GM21723 (cell line): ENCODE data around the gene ATP6V1E1.
"Not testable (repeated sequence)": the region's sequence is repeated elsewhere in the genome, so short reads cannot be mapped to it uniquely, and the experiment has no call there.

Experiments
- ATAC-seq: cut with Tn5 transposase; IDR thresholded peaks from one replicate; pipeline ENCODE4 v1.9.1; 2021; ENCODE audit warnings: mild to moderate bottlenecking, moderate library complexity; ENCODE audit not compliant: unreplicated experiment

The ATP6V1E1 gene

GRCh38 chr22:17583151-17583550, 45.4 kb downstream of the ATP6V1E1 start:
- no peak for ATAC-seq

- ATAC-seq, result no peak
Measured at GRCh38 chr22:17581631-17582030, 46.9 kb downstream of the ATP6V1E1 start.

GRCh38 chr22:17581056-17581455, 47.5 kb downstream of the ATP6V1E1 start:
- ATAC-seq, result no peak

DNA sequence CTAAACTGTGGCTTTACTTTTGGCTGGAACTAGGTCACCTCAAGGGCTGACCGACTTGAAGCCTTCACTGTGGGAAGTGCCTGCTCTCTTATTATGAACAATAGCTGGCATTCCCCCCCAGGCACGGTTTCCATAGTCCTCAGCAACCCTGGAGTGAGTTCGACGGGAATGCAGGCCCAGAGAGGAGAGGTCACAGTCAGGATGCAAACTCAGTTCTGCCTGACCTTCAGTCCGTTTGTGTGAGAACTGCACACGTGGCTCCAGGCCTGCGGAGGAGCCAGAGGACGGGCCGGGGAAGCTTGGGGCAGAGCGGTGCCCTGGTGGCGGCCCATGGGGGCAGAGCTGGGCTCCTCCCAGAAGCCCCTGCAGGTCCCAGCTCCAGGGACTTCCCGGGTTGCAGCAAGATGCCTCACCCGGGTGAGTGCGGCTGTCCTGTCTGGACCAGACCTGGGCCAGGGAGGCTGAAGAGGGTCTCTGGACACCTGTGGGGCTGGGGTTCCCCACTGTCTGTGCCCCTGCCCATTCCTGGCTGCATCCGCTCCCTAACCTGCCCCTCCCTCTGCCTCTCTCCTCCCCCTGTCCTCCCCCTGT, 48.0 kb downstream of the ATP6V1E1 start:
- ATAC-seq, result no peak

DNA sequence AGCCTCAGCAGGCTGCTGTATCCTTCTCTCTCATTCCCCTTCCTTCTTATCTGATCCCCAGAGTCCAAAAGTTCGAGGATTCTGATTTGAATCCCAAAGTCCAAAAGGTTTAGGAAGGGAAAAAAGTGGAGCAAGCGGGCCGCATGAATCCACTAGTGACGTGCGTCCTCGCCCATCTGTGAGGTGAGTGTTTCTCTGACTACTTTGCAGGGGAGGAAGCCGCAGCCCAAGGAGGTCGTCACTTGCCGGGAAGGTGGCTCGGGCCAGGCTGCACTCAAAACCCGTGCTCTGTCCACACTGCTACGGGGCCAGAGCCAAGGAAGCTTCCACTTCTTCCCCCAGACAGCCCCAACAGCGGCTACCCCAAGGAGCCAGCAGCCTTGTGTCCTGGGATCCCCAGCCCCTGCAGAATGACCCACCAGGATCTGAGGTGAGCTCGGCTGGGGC, 49.0 kb downstream of the ATP6V1E1 start:
- no peak for ATAC-seq

DNA sequence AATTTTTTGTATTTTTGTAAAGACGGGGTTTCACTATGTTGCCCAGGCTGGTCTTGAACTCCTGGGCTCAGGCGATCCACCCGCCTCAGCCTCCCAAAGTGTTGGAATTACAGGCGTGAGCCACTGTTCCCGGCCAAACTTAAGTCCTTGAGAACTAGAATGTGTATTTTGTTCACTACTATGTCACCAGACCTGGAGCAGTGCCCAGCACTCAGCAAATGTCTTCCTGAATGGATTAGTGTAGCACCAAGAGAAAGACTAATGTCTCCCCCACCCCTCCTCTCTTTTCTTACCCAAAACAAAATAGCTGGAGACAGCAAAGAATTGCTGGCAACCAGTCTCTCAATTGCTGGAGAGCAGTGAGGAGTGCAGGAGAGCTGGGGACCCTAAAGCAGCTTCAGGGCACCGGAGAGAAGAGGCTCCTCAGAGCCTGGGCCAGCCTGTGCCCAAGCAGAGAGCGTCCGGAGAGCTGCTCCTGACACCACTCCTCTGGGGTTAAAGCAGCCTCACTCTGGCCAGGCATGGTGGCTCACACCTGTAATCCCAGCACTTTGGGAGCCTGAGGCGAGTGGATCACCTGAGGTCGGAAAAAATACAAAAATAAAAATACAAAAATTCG, 50.3 kb downstream of the ATP6V1E1 start:
- ATAC-seq, result no peak

- ATAC-seq, result no peak
Measured at GRCh38 chr22:17576470-17576869, 52.1 kb downstream of the ATP6V1E1 start.

- ATAC-seq, result no peak
Measured at GRCh38 chr22:17575681-17576080, 52.9 kb downstream of the ATP6V1E1 start.

DNA sequence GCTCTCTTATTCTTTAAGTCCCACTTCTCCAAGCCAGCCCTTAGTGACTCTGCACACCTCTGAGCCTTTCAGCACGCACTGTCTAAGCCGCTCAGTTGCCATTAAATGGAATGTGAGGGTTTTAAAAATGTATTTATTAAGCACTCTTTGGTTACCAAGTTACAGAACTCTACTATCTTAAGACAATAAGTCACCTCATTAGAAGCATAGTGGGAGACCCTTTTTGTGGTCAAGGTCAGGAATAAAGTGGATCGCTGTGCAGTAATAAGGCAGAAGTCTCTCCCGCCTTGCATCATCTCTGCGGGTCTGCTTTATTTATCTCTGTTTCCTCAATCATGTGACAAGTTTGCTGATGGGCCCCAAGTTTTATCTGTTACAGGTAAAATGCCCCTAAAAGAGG, 53.4 kb downstream of the ATP6V1E1 start:
- ATAC-seq, result no peak

DNA sequence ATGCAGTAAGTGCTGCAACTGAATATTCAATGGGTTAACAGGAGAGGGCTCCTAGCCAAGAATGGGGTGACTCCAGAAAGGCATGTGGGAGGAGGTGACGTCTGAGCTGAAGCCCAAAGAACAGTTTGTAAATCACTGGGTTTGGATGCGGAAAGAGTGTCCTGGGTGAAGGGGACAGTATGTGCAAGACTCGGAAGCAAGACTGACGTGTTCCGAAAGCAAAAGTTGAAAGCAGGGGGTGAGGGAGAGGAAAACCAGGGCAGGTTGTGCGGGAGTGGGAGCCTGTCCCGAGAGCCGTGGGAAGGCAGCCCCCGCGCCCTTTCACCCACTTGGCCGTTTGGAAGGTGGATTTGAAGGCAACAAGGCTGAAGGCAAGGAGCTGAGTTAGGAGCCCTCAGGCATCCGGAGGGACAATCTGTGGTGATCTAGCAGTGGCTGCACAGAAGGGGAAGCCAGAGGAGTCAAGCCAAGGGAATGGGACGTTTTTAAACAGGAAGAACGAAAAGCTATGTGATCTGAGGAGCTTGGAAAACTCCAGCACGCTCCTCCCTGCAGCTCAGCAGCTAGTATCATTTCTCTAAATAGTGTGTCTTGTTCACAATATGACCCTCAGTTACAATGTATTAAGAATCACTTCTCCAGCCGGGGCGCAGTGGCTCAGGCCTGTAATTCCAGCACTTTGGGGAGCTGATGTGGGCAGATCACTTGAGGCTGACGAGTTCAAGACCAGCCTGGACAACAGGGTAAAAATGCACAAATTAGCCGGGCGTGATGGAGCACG, 57.5 kb downstream of the ATP6V1E1 start:
- ATAC-seq, result no peak

GRCh38 chr22:17569971-17570511, 58.5 kb downstream of the ATP6V1E1 start:
- ATAC-seq, result no peak

DNA sequence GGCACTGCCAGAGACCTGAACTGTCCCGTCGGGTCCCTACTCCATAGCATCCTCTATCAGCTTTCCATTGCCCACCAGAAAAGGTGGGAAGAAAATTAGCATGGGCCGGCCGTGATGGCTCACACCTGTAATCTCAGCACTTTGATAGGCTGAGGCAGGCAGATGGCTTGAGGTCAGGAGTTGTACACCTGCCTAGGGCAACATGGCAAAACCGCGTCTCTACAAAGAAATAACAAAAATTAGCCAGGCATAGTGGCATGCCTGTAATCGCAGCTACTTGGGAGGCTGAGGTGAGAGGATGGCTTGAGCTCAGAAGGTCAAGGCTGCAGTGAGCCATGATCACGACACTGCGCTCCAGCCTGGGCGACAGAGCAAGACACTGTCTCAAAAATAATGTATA, 61.8 kb downstream of the ATP6V1E1 start:
- ATAC-seq, result no peak

DNA sequence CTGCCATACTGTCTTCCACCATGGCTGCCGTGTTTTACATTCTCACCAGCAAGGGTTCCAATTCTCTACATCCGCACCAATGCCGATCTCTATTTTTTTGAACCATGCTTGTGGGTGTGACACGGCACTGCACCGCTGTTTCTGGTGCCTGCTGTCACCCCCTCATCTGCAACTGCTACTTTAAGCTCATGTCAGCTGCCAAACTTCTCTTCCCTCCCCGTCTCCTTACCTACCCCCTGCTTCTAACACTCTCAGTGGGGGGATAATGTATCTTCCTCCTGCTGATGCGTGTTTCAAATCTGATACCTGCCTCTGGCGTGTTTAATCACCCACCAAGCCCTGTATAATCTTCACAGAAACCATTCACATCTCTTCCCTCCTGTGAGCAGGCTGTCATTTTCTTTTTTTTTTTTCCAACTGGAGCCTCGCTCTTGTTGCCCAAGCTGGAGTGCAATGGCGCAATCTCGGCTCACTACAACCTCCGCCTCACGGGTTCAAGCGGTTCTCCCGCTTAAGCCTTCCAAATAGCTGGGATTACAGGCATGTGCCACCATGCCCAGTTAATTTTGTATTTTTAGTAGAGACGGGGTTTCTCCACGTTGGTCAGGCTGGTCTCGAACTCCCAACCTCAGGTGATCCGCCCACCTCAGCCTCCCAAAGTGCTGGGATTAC, 62.4 kb downstream of the ATP6V1E1 start:
- not testable (repeated sequence) for ATAC-seq

- no peak for ATAC-seq
Measured at GRCh38 chr22:17563936-17564391, 64.6 kb downstream of the ATP6V1E1 start.

GRCh38 chr22:17562906-17563870, 65.4 kb downstream of the ATP6V1E1 start, which contains the start of gene SLC25A18:
Gene SLC25A18, plus strand, starts transcription at chr22:17563498. Its CDS starts 16,447 bp downstream, at chr22:17579945.
- ATAC-seq, result no peak

DNA sequence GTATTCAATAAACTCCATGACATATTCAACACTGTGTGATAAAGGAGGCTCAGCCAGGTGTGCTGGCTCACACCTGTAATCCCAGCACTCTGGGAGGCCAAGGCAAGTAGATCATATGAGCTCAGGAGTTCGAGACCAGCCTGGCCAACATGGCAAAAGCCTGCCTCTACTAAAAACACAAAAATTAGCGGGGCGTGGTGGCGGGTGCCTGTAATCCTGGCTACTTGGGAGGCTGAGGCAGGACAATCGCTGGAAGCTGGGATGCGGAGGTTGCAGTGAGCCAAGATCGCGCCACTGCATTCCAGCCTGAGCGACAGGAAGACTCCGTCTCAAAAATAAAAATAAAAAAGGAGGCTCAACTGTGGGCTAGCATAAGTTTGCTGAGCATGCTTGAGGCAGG, 69.4 kb downstream of the ATP6V1E1 start:
- ATAC-seq, result no peak

DNA sequence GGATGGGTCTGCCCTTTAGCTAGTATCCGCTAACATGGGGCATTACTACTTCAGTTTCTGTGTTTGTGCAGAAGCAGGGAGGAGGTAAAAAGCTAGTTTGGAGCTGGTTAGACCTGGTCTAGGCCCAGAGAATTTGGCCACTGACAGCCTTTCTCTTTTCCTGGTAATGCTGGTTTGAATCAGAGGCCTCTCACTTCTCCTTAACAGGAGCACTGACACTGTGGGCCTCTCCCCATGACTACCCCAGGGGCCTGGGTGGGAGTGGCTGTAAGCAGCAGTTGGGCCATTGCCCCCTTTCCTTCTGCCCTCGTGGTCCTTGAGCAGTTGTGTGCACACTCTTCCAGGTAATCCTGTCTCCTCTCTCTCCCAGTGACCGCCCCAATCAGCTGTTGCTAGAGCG, 73.7 kb downstream of the ATP6V1E1 start:
- ATAC-seq, result no peak

DNA sequence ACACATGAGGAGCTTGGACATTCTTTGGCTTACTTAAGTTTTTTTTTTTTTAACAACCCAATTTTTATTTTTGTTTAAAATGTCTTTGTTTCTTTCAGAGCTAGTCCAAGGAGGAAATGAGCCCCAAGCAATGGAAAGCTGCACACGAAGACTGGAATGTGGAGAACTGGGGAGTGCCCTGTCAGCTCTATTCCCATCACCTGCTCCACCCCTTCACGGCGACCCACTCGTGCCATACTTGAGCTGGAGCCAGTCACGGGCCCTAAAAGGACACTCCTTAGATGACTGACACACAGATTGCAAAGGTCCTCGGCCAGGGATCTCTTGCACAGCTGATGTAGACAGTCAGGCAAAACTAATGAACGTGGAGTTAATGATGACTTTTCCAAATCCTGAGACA, 75.8 kb downstream of the ATP6V1E1 start:
- ATAC-seq, result no peak

GRCh38 chr22:17549655-17550054, 78.9 kb downstream of the ATP6V1E1 start:
- no peak for ATAC-seq

DNA sequence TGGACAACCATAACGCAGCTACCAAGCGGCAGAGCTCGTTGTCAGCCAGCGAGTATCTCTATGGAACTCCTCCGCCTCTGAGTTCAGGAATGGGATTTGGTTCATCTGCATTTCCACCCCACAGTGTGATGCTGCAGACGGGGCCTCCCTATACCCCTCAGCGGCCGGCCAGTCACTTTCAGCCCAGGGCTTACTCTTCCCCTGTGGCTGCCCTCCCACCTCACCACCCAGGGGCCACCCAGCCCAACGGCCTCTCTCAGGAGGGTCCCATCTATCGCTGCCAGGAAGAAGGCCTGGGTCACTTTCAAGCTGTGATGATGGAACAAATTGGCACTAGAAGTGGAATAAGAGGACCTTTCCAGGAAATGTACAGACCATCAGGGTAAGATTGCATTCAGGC, 79.4 kb downstream of the ATP6V1E1 start:
- ATAC-seq, result no peak
